SK-N-MC (cell line): Measurements from ENCODE around the gene SCIN.
"Not testable (repeated sequence)": the region's sequence is repeated elsewhere in the genome, so short reads cannot be mapped to it uniquely, and the experiment has no call there.

ENCODE experiments used
- DNase-seq: peaks from one replicate; pipeline ENCODE4 v3.0.0-alpha.2; 2011; ENCODE audit warnings: low read depth, low spot score
- H3K27ac ChIP-seq: fragments of 200-600 bp; sonication (generic); 2 replicates; pipeline ENCODE4 v1.5.1; 2016; ENCODE audit warnings: mixed run types
- H3K36me3 ChIP-seq: fragments of 200-600 bp; sonication (generic); 2 replicates; pipeline ENCODE4 v1.6.1; 2017; ENCODE audit warnings: antibody characterized with exemption, low read length, mixed read lengths; ENCODE audit not compliant: insufficient read depth
- H3K4me3 ChIP-seq: fragments of 200-600 bp; sonication (generic); 2 replicates; pipeline ENCODE4 v1.5.1; 2016
- H3K9ac ChIP-seq: fragments of 200-600 bp; sonication (generic); 2 replicates; pipeline ENCODE4 v1.8.0; 2017; ENCODE audit warnings: mixed run types, mixed read lengths; ENCODE audit not compliant: insufficient read length
- H3K9me3 ChIP-seq: fragments of 200-600 bp; sonication (generic); 2 replicates; pipeline ENCODE4 v1.6.1; 2017; ENCODE audit warnings: low read depth, mild to moderate bottlenecking, antibody characterized with exemption, low read length, moderate library complexity, mixed read lengths
- EZH2 ChIP-seq: fragments of 200-600 bp; sonication (generic); IDR thresholded peaks from one replicate; pipeline ENCODE4 v1.6.1; 2017; ENCODE audit warnings: antibody characterized with exemption
- FOXP2 ChIP-seq: optimal IDR thresholded peaks from 2 replicates; pipeline ENCODE3; 2011; ENCODE audit warnings: mild to moderate bottlenecking, moderate library complexity; ENCODE audit not compliant: insufficient read depth; ENCODE audit errors: extremely low read length, control extremely low read depth
- POLR2AphosphoS5 ChIP-seq: IDR thresholded peaks from 2 replicates; pipeline ENCODE4 v1.6.1; 2012; ENCODE audit warnings: mild to moderate bottlenecking, low read depth, low read length, borderline replicate concordance

The SCIN gene

DNA sequence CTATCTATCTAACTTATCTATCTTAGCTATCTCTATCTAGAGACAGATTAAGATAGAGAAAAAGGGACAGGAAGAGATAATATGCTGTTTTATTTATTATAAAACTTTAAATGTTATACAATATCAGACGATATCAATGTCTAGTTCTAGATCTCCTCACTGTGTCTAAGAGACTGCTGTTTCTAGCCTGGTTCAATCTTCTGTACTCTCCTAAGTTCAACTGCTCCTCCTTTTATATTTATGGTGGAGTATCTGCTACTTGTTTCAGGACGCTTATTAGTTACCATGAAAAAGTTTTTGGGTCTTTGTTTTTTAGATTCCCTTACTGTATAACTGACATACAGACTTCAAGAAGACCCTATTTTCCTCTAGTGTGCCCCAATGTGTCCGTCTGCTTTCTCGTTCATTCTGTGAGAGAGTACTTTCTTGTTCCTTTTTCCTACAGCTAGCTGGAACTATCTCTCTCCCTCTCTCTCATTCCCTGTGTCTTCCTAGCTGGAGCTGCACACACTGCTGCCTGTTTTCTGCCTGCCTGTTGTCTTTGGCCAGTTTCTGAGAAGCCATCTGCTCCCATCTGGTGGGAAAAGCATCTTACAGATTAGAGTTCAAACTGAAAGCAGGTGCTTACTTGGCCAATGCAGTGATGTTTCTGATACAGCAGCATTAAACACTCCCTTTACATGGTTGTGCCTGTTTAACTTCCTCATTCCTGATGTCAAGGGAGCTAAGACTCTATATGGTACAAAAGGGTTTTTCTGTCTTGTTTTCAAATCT lies 67.5 kb downstream of the SCIN start:
- Histone ChIP-seq H3K27ac (no peak overlapping the region), H3K9ac (no peak overlapping the region), H3K9me3 (no peaks in the 10 kb centered on the region), H3K4me3 (no peak overlapping the region), H3K36me3 (no peaks in the 10 kb centered on the region)
- no peak for DNase-seq
- TF ChIP-seq EZH2 (no peak), FOXP2 (no peak), POLR2AphosphoS5 (no peak)

DNA sequence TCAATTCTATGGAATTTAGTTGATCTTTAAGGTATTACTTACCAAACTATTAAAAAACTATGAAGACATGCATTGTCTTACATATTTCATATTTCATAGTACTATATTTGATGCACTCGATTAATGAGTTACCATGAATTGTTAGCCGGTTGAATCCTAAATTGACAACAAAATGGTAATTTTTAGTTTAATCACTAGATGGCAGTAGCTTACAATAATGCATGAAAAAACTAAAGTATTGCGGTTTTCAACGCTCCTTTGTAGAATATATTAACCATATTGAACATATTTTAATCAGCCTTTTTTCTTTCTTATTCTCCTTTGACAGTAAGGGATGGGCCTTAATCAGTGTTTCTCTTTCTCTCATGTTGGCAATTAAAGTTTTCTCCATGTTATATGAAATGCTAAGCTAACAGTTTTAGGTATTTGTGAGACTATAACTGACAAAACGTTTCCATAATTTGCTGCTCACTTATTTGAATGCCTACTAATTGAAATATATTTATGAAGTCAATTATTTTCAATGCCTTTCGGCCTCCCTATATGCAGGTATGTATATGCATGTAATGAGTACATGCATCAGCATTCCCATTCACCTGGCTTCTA lies 68.4 kb downstream of the SCIN start:
- no peaks in the 10 kb centered on the region for H3K36me3 ChIP-seq
- no peak overlapping the region for H3K4me3 ChIP-seq
- no peak for TF ChIP-seq EZH2
- TF ChIP-seq FOXP2 = no peak
- TF ChIP-seq POLR2AphosphoS5 = no peak
- H3K9me3 ChIP-seq = no peaks in the 10 kb centered on the region
- H3K27ac ChIP-seq = no peak overlapping the region
- DNase-seq = peak; percentile 47
- no peak overlapping the region for H3K9ac ChIP-seq

DNA sequence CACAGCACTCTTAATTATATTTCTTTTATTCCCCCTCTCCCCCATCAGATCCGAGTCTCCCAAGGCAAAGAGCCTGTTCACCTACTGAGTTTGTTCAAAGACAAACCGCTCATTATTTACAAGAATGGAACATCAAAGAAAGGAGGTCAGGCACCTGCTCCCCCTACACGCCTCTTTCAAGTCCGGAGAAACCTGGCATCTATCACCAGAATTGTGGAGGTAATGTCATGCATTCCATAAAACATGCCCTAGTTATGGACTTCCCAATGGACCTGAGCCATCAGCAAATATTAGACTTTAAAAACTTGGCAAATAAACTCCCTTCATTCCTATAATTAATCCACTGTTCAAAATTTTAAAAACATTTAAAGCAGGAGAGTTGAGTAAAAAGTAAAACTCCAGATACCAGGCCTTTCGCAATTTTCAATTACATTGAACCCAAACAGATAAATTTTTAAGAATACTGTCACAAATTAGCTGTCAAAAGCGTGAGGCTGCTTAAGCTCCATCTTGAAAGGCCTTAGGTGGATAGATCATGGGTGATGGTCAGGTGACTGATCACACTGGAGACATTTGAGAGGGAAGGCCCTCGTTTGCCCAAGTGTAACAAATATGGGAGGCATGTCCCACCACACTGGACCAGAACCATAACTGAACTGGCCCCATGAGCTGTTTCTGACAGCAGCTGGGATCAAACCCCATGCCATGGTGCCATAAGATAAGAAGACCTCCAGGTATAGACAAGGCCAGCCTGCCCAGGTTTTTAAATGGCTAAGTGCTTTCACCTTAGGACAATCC lies 70.0 kb downstream of the SCIN start:
- no peak overlapping the region for H3K4me3 ChIP-seq
- no peak for DNase-seq
- TF ChIP-seq FOXP2 (no peak), EZH2 (no peak), POLR2AphosphoS5 (no peak)

DNA sequence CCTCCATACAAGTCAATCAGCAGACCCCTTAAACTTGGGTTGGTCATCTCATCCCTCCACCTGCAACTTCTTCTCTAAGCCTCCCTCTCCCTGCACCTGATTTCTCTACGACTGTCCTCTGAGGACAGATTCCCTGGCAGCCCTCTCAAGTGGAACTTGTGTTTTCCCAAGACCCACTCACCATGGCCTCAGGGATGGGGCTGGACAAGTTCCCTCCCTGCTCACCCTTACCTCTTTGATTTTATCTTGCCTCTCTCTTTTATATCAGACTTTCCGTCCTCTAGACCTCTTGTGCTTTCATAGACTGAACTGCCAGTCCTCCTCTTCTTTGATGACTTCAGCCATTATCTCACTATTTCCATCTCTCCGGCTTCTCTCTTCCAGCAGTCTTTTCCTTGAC lies 70.7 kb downstream of the SCIN start:
- DNase-seq = no peak
- TF ChIP-seq POLR2AphosphoS5 (no peak), FOXP2 (no peak), EZH2 (no peak)
- Histone ChIP-seq H3K4me3 (no peak overlapping the region), H3K9me3 (no peaks in the 10 kb centered on the region), H3K36me3 (no peaks in the 10 kb centered on the region), H3K9ac (no peak overlapping the region), H3K27ac (no peak overlapping the region)

More for the DNA sequence above, 70.0 kb downstream of the SCIN start:
- no peak overlapping the region for H3K9ac ChIP-seq
- H3K9me3 ChIP-seq = no peaks in the 10 kb centered on the region
- H3K36me3 ChIP-seq = no peaks in the 10 kb centered on the region
- no peak overlapping the region for H3K27ac ChIP-seq

DNA sequence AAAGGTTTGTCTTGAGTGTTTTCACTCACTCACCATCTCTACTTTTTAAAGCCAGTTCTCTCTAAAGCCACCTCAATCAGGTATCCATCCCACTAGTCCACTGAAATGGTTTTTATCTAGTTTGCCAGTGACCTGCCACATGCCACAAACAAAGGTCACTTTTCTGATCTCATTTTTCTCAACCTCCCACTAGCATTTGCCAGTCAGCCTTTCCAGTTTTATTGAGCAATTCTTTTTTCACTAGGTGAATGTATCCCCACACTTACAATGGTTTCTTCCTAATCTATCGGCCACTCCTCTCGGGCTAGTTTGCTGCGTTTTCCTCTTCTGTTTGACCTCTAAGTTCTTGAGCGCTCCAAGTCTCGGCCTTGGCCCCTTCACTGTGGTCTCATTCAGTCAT lies 72.0 kb downstream of the SCIN start:
- Histone ChIP-seq H3K27ac (no peak overlapping the region), H3K4me3 (no peak overlapping the region), H3K9me3 (no peaks in the 10 kb centered on the region), H3K9ac (no peak overlapping the region), H3K36me3 (no peaks in the 10 kb centered on the region)
- TF ChIP-seq POLR2AphosphoS5 = no peak
- TF ChIP-seq FOXP2 = no peak
- TF ChIP-seq EZH2 = no peak
- DNase-seq = no peak

DNA sequence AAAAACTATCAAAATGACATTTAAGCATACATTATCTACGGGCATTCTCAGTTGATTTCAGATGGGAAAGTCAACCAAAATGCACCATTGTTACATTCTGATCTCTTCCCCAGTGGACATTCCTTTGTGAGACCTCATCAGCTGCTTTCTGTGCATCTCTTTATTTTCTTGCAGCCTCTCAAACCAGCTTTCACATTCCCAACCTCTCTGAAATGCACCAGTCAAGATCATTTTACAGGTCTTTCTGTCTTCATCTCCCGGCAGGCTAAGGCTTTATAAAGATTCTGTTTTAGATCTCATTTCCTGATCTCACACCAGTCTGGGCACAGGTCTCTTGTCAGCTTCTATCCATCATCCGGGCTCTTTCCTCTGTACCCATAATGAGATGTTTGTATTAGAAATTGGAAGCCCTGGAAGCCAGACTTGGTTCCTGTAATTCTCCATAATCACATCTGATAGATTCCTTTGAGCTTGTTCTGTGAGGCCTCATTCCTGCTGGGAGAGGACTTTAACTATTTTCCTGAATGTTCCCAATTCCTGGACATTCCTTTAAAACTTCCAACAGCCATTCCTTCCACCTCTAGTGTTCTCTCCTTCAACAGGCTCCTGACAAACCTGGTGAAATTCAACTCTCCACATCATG lies 72.6 kb downstream of the SCIN start:
- TF ChIP-seq POLR2AphosphoS5 (no peak), EZH2 (no peak), FOXP2 (no peak)
- H3K9me3 ChIP-seq = no peaks in the 10 kb centered on the region

DNA sequence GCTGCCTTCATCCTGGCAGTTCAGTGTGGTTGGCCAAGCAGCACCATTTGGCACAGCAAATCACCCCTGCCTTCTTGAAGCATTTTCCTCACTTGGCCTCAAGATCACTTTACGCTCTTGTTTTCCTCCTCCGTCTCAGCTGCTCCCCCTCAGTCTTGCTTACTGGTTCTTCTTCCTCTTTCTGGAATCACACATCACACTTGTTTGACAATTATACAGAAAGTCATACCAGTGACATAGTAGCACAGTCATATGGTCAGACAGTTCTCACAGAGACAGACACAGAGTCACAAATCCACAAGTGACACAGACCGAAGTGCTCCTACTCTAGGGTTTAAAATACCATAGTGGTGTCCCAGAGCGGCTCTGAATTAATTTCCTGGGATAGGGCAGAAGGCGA lies 73.1 kb downstream of the SCIN start:
- no peaks in the 10 kb centered on the region for H3K36me3 ChIP-seq
- TF ChIP-seq POLR2AphosphoS5 = no peak
- TF ChIP-seq EZH2 = no peak
- no peak for TF ChIP-seq FOXP2
- no peak overlapping the region for H3K4me3 ChIP-seq
- no peak overlapping the region for H3K27ac ChIP-seq
- no peak for DNase-seq
- no peaks in the 10 kb centered on the region for H3K9me3 ChIP-seq
- no peak overlapping the region for H3K9ac ChIP-seq

More for the DNA sequence above, 72.6 kb downstream of the SCIN start:
- Histone ChIP-seq H3K9ac (no peak overlapping the region), H3K4me3 (no peak overlapping the region), H3K27ac (no peak overlapping the region), H3K36me3 (no peaks in the 10 kb centered on the region)
- no peak for DNase-seq

DNA sequence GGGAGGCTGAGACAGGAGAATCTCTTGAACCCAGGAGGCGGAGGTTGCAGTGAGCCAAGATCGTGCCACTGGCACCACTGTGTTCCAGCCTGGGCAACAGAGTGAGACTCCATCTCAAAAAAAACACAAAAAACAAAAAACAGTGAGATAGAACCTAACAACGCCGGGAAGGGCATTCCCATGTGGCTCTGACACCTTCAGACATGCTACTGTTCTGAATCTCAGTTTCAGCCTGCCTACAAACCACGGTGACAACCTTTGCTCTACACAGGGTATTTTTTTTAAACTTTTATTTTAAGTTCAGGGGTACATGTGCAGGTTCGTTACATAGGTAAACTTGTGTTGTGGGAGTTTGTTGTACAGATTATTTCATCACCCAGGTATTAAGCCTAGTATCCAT lies 74.7 kb downstream of the SCIN start:
- DNase-seq, H3K9me3 ChIP-seq, H3K27ac ChIP-seq, H3K36me3 ChIP-seq, H3K4me3 ChIP-seq, H3K9ac ChIP-seq: not testable (repeated sequence)

DNA sequence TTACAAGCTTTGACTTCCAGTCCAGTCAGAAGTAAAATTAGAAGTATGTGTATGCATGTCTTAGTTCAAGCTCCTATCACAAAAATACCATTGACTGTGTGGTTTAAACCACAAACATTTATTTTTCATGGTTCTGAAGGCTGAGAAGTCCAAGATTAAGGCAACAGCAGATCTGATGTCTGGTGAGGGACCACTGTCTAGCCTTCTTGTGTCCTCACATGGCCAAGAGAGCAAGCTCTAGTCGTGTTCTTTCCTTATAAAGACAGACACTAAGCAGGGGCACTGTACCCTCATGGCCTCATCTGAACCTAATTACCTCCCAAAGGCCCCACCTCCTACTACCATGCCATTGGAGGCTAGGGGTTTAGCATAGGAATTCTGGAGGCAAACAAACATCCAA lies 75.6 kb downstream of the SCIN start:
- H3K27ac ChIP-seq = no peak overlapping the region
- no peak for DNase-seq
- H3K36me3 ChIP-seq = no peaks in the 10 kb centered on the region
- H3K4me3 ChIP-seq = no peak overlapping the region
- no peak overlapping the region for H3K9ac ChIP-seq
- no peak for TF ChIP-seq FOXP2
- TF ChIP-seq EZH2 = no peak
- no peak for TF ChIP-seq POLR2AphosphoS5
- H3K9me3 ChIP-seq = no peaks in the 10 kb centered on the region
